Fibroblast of lung (primary cell): ENCODE results near the gene EXOC1L.

Source experiments
- EZH2 ChIP-seq: IDR thresholded peaks from 2 replicates; pipeline ENCODE4 v1.5.1; 2012; ENCODE audit warnings: low read length, control low read depth, mild to moderate bottlenecking; ENCODE audit errors: missing control alignments
- TF ChIP-seq, protein P1 (sequence below), 2 donors: IDR thresholded peaks in 1 of 2; conservative IDR thresholded peaks in 1 of 2; 1 replicate in 1 of 2; 2 replicates in 1 of 2; pipeline ENCODE4 v1.5.1; 2011 to 2012; ENCODE audit warnings: low read length in 2 of 2, control low read depth in 1 of 2, inconsistent platforms in 1 of 2, low read depth in 1 of 2, mild to moderate bottlenecking in 1 of 2

DNA sequence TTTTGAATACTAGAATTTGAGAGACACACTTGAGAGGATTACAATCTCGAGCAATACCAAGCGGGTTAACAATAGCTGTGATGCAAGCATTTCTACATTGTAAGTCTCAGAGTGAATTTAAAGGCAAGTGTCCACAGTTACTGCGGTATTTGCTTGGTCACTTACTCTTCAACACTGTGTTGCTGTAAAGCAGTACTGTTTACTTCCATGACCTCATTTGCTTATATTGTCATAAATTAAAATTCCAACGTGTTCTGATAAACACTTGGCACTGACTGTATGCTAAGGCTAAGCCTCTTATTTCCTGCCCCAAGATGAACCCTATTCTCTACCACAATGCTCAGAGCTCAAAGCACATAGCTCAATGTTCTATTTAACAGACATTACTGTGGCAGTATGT, 11.1 kb downstream of the EXOC1L start:
- TF ChIP-seq EZH2, result no peak
- TF ChIP-seq, protein P1, sequence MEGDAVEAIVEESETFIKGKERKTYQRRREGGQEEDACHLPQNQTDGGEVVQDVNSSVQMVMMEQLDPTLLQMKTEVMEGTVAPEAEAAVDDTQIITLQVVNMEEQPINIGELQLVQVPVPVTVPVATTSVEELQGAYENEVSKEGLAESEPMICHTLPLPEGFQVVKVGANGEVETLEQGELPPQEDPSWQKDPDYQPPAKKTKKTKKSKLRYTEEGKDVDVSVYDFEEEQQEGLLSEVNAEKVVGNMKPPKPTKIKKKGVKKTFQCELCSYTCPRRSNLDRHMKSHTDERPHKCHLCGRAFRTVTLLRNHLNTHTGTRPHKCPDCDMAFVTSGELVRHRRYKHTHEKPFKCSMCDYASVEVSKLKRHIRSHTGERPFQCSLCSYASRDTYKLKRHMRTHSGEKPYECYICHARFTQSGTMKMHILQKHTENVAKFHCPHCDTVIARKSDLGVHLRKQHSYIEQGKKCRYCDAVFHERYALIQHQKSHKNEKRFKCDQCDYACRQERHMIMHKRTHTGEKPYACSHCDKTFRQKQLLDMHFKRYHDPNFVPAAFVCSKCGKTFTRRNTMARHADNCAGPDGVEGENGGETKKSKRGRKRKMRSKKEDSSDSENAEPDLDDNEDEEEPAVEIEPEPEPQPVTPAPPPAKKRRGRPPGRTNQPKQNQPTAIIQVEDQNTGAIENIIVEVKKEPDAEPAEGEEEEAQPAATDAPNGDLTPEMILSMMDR (conservative IDR thresholded peaks at IDR 0.05 in 1 of 2, IDR thresholded peaks at IDR 0.05 in 1 of 2; ENCODE audit: low read depth in 1 of 2, low read length in 2 of 2), result no peak
